KMS-11 (cell line): ENCODE measurements around the gene LSAMP.
"Not testable (repeated sequence)": the region's sequence is repeated elsewhere in the genome, so short reads cannot be mapped to it uniquely, and the experiment has no call there.

Experiments
- H2AFZ ChIP-seq: fragments of 200-600 bp; sonication (generic); 2 replicates; pipeline ENCODE4 v1.6.1; 2016; ENCODE audit warnings: antibody characterized with exemption, mixed run types, low read depth
- H3K27ac ChIP-seq: fragments of 200-600 bp; sonication (generic); 2 replicates; pipeline ENCODE4 v1.6.1; 2016; ENCODE audit warnings: mild to moderate bottlenecking, mixed run types
- H3K27me3 ChIP-seq: fragments of 200-600 bp; sonication (generic); 2 replicates; pipeline ENCODE4 v1.6.1; 2017; ENCODE audit warnings: mild to moderate bottlenecking, low read depth, mixed run types, moderate library complexity; ENCODE audit not compliant: insufficient read depth
- H3K36me3 ChIP-seq: fragments of 200-600 bp; sonication (generic); 2 replicates; pipeline ENCODE4 v1.6.1; 2017; ENCODE audit warnings: mild to moderate bottlenecking, mixed run types; ENCODE audit not compliant: insufficient read depth
- H3K4me1 ChIP-seq: fragments of 200-600 bp; sonication (generic); 2 replicates; pipeline ENCODE4 v1.6.1; 2016; ENCODE audit warnings: mild to moderate bottlenecking, low read depth, mixed run types; ENCODE audit not compliant: poor library complexity, severe bottlenecking
- H3K4me2 ChIP-seq: fragments of 200-600 bp; sonication (generic); 2 replicates; pipeline ENCODE4 v1.7.0; 2016; ENCODE audit warnings: mild to moderate bottlenecking, mixed run types
- H3K4me3 ChIP-seq: fragments of 200-600 bp; sonication (generic); IDR thresholded peaks from 2 replicates; pipeline ENCODE4 v1.6.1; 2017; ENCODE audit warnings: low read depth, low read length, mixed read lengths; ENCODE audit not compliant: insufficient read depth
- H3K79me2 ChIP-seq: fragments of 200-600 bp; sonication (generic); 2 replicates; pipeline ENCODE4 v1.6.1; 2016; ENCODE audit warnings: low read depth, mixed run types; ENCODE audit not compliant: insufficient read depth
- H3K9ac ChIP-seq: fragments of 200-600 bp; sonication (generic); 2 replicates; pipeline ENCODE4 v1.6.1; 2016; ENCODE audit warnings: mild to moderate bottlenecking, mixed run types
- H4K20me1 ChIP-seq: fragments of 200-600 bp; sonication (generic); 2 replicates; pipeline ENCODE4 v1.6.1; 2016; ENCODE audit warnings: mild to moderate bottlenecking, mixed run types; ENCODE audit not compliant: insufficient read depth
- CTCF ChIP-seq: fragments of 200-600 bp; sonication (generic); conservative IDR thresholded peaks from 2 replicates; pipeline ENCODE4 v1.6.1; 2017; ENCODE audit warnings: low read depth, mild to moderate bottlenecking, antibody characterized with exemption, low read length, moderate library complexity, mixed read lengths

LSAMP gene

DNA sequence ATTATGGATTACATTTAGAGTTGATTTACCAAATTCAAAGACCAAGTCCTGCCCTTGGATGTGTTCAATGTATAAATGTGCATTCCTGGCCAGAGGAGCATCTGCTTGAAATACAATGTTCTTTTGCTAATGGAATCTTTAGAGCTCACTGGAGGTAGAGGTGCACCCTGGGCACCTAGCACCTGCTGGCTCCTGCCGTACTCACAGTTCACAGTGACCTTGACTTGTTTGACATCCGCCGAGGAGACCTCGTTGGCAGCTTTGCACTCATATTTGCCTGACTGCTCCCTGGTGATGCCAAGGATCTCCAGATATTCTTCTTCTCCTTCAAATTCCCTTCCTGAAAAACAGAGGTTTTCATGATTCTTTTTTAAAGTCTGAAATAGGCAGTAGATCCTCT, 593.0 kb downstream of the LSAMP start:
- Histone ChIP-seq H3K27me3 (no peaks in the 10 kb centered on the region), H3K4me1 (no peaks in the 10 kb centered on the region), H3K9ac (no peak overlapping the region), H3K79me2 (no peaks in the 10 kb centered on the region), H4K20me1 (no peaks in the 10 kb centered on the region), H3K4me3 (no peak overlapping the region), H2AFZ (no peak overlapping the region), H3K4me2 (no peak overlapping the region), H3K36me3 (no peaks in the 10 kb centered on the region), H3K27ac (no peak overlapping the region)
- TF ChIP-seq CTCF = no peak

GRCh38 chr3:115851571-115851970, 593.7 kb downstream of the LSAMP start:
- TF ChIP-seq CTCF = no peak
- H4K20me1 ChIP-seq = no peaks in the 10 kb centered on the region
- H3K4me3 ChIP-seq = no peak overlapping the region
- H3K4me2 ChIP-seq = no peak overlapping the region
- no peak overlapping the region for H3K9ac ChIP-seq
- H3K27ac ChIP-seq = no peak overlapping the region
- H3K36me3 ChIP-seq = no peaks in the 10 kb centered on the region
- no peaks in the 10 kb centered on the region for H3K79me2 ChIP-seq
- no peaks in the 10 kb centered on the region for H3K27me3 ChIP-seq
- no peak overlapping the region for H2AFZ ChIP-seq
- no peaks in the 10 kb centered on the region for H3K4me1 ChIP-seq

DNA sequence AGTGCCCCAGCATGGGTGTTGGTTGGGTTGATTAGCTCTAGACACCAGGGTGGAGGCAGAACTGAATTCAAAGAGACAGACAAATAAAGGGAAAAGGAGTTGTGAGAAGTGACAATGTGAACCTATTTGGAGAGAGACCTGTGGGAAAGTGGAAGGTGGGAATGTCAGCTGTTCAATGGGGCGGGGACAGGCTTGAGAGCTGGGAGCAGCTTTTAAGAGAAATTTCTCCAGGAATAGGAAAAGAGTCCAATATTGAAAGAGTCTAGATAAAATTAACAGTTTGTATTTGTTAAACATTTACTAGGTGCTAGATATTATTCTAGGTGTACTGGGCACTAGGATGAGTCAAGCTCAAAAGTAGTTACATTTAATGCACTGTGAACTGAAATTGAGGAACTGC, 596.6 kb downstream of the LSAMP start:
- Histone ChIP-seq H3K36me3 (no peaks in the 10 kb centered on the region), H3K9ac (no peak overlapping the region), H3K27me3 (no peaks in the 10 kb centered on the region), H3K4me3 (no peak overlapping the region), H4K20me1 (no peaks in the 10 kb centered on the region), H2AFZ (no peak overlapping the region), H3K4me1 (no peaks in the 10 kb centered on the region), H3K4me2 (no peak overlapping the region), H3K27ac (no peak overlapping the region), H3K79me2 (no peaks in the 10 kb centered on the region)
- no peak for TF ChIP-seq CTCF

- no peaks in the 10 kb centered on the region for H3K36me3 ChIP-seq
- no peak overlapping the region for H3K9ac ChIP-seq
- H3K4me1 ChIP-seq = no peaks in the 10 kb centered on the region
- no peaks in the 10 kb centered on the region for H4K20me1 ChIP-seq
- no peak overlapping the region for H2AFZ ChIP-seq
- no peaks in the 10 kb centered on the region for H3K27me3 ChIP-seq
- no peak overlapping the region for H3K4me3 ChIP-seq
- no peak overlapping the region for H3K27ac ChIP-seq
- no peak for TF ChIP-seq CTCF
- H3K79me2 ChIP-seq = no peaks in the 10 kb centered on the region
- H3K4me2 ChIP-seq = no peak overlapping the region
Measured at GRCh38 chr3:115845986-115846385, 599.3 kb downstream of the LSAMP start.

GRCh38 chr3:115844729-115845128, 600.6 kb downstream of the LSAMP start:
- H3K27me3 ChIP-seq, H4K20me1 ChIP-seq, H3K4me3 ChIP-seq, H3K4me1 ChIP-seq, H3K4me2 ChIP-seq, H3K36me3 ChIP-seq, H3K27ac ChIP-seq, H3K79me2 ChIP-seq, H3K9ac ChIP-seq, H2AFZ ChIP-seq: not testable (repeated sequence)
